OCI-LY7 (cell line): Measurements from ENCODE around the gene PRDM4.
"Not testable (repeated sequence)": the region's sequence is repeated elsewhere in the genome, so short reads cannot be mapped to it uniquely, and the experiment has no call there.

ENCODE experiments used
- CTCF ChIP-seq: fragments of 200-600 bp; sonication (generic); conservative IDR thresholded peaks from 2 replicates; pipeline ENCODE4 v1.5.1; 2014; ENCODE audit warnings: mild to moderate bottlenecking, antibody characterized with exemption, low read length, moderate library complexity, mixed read lengths
- EZH2phosphoT487 ChIP-seq: fragments of 200-600 bp; sonication (generic); IDR thresholded peaks from 2 replicates; pipeline ENCODE4 v1.6.1; 2018; ENCODE audit warnings: low read depth, borderline replicate concordance, mild to moderate bottlenecking, mixed run types, antibody characterized with exemption, low read length, moderate library complexity, mixed read lengths

GRCh38 chr12:107727742-107728141 lies 33.2 kb downstream of the PRDM4 start:
- TF ChIP-seq CTCF, EZH2phosphoT487: not testable (repeated sequence)
